GM19455 (cell line): Measurements from ENCODE around the gene CEP85L.
"Not testable (repeated sequence)": the region's sequence is repeated elsewhere in the genome, so short reads cannot be mapped to it uniquely, and the experiment has no call there.

Experiments
- ATAC-seq: cut with Tn5 transposase; IDR thresholded peaks from one replicate; pipeline ENCODE4 v1.9.1; 2021; ENCODE audit not compliant: unreplicated experiment

Gene CEP85L

GRCh38 chr6:118434147-118434546 is 217.2 kb downstream of the CEP85L start:
- not testable (repeated sequence) for ATAC-seq

DNA sequence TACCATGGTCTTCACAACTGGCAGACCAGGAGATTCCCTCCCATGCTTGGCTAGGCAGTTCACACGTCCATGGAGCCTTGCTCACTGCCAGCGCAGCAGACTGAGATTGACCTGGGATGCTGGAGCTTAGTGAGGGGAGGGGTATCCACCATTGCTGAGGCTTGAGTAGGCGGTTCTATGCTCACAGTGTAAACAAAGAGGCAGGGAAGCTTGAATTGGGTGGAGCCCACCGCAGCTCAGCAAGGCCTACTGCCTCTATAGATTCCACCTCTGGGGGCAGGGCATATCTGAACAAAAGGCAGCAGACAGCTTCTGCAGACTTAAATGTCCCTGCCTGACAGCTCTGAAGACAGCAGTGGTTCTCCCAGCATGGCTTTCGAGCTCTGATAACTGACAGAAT is 230.1 kb downstream of the CEP85L start:
- ATAC-seq, result not testable (repeated sequence)

- no peak for ATAC-seq
These were observed 231.7 kb downstream of the CEP85L start for GRCh38 chr6:118419448-118420394.
